K562 (cell line): ENCODE measurements around the gene CT47B1.
"Not testable (repeated sequence)": the region's sequence is repeated elsewhere in the genome, so short reads cannot be mapped to it uniquely, and the experiment has no call there.

Experiments used
- CHD4 ChIP-seq: fragments of 200-600 bp; sonication (generic); IDR thresholded peaks from 3 replicates; pipeline ENCODE4 v1.6.1; 2012; ENCODE audit warnings: low read depth, mild to moderate bottlenecking, mixed read lengths, low read length, inconsistent platforms; ENCODE audit not compliant: insufficient read depth, insufficient replicate concordance, poor library complexity, severe bottlenecking
- RAD21 ChIP-seq, 2 experiments: fragments of 250-450 bp in 1 of 2; fragments of 450-650 bp in 1 of 2; sonication (Bioruptor Pico) in 1 of 2; formaldehyde crosslinking in 1 of 2; IDR thresholded peaks in 1 of 2; conservative IDR thresholded peaks in 1 of 2; 2 replicates each; pipeline versions ENCODE4 v1.4.0 to v1.8.0; 2020 to 2022; ENCODE audit warnings: mild to moderate bottlenecking in 2 of 2, moderate library complexity in 1 of 2
- ZFP36 ChIP-seq: fragments of 150-350 bp; IDR thresholded peaks from 2 replicates; pipeline ENCODE4 v1.6.1; 2018; ENCODE audit warnings: low read length, low read depth; ENCODE audit not compliant: partially characterized antibody
- ZNF408 ChIP-seq: fragments of 250-450 bp; sonication (Bioruptor Pico); IDR thresholded peaks from 2 replicates; pipeline ENCODE4 v1.4.0; 2020; ENCODE audit warnings: low read depth, mild to moderate bottlenecking, moderate library complexity
- TF ChIP-seq, protein P1 (sequence below): fragments of 450-650 bp; formaldehyde crosslinking; IDR thresholded peaks from 2 replicates; pipeline ENCODE4 v1.4.0; 2020; ENCODE audit warnings: mild to moderate bottlenecking, mixed read lengths

DNA sequence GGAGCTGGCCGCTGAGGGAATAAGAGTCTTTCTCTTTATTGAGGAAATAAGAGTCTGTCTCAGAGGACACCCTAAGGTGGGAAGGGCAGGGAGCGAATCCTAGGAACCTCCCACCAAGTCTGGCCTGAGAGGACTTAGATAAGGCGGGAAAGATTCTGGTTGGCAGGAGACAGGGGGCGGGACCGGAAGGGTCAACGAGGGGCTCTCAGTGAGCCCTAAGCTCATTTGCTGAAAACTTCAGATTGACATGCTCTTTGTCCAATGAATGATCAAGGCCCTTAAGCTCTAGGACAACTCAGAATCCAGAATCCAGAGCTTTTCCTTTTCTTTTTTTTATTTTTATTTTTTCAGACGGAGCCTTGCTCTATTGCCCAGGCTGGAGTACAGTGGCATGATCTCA is at the start of gene CT47B1:
- TF ChIP-seq CHD4; RAD21 (CRISPR knock-in tag; conservative IDR thresholded peaks at IDR 0.05 in 1 of 2, IDR thresholded peaks at IDR 0.05 in 1 of 2); ZNF408; ZFP36: not testable (repeated sequence)
- TF ChIP-seq, protein P1, sequence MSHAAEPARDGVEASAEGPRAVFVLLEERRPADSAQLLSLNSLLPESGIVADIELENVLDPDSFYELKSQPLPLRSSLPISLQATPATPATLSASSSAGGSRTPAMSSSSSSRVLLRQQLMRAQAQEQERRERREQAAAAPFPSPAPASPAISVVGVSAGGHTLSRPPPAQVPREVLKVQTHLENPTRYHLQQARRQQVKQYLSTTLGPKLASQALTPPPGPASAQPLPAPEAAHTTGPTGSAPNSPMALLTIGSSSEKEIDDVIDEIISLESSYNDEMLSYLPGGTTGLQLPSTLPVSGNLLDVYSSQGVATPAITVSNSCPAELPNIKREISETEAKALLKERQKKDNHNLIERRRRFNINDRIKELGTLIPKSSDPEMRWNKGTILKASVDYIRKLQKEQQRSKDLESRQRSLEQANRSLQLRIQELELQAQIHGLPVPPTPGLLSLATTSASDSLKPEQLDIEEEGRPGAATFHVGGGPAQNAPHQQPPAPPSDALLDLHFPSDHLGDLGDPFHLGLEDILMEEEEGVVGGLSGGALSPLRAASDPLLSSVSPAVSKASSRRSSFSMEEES (CRISPR knock-in tag): not testable (repeated sequence)
